HG03558 (cell line): ENCODE data around the gene PSMB3.

ENCODE experiments used
- ATAC-seq: cut with Tn5 transposase; IDR thresholded peaks from one replicate; pipeline ENCODE4 v1.9.1; 2021; ENCODE audit warnings: moderate number of reproducible peaks; ENCODE audit not compliant: unreplicated experiment; ENCODE audit errors: extremely low read depth

Gene PSMB3

GRCh38 chr17:38752308-38753070 lies at the start of gene PSMB3:
PSMB3 (plus strand) TSS chr17:38752741; CDS start chr17:38752827, 86 bp downstream.
- ATAC-seq = peak; percentile 60

- no peak for ATAC-seq
Measured at GRCh38 chr17:38702916-38703741, 49.4 kb upstream of the PSMB3 start.

GRCh38 chr17:38703742-38704605 lies 48.6 kb upstream of the PSMB3 start:
- ATAC-seq = no peak

GRCh38 chr17:38704606-38705522 lies 47.7 kb upstream of the PSMB3 start, which contains the start of gene MLLT6:
MLLT6 (plus strand) TSS chr17:38705273; CDS start chr17:38705633, 360 bp downstream.
- ATAC-seq = no peak

- no peak for ATAC-seq
Measured at GRCh38 chr17:38705523-38705802, 47.1 kb upstream of the PSMB3 start.

DNA sequence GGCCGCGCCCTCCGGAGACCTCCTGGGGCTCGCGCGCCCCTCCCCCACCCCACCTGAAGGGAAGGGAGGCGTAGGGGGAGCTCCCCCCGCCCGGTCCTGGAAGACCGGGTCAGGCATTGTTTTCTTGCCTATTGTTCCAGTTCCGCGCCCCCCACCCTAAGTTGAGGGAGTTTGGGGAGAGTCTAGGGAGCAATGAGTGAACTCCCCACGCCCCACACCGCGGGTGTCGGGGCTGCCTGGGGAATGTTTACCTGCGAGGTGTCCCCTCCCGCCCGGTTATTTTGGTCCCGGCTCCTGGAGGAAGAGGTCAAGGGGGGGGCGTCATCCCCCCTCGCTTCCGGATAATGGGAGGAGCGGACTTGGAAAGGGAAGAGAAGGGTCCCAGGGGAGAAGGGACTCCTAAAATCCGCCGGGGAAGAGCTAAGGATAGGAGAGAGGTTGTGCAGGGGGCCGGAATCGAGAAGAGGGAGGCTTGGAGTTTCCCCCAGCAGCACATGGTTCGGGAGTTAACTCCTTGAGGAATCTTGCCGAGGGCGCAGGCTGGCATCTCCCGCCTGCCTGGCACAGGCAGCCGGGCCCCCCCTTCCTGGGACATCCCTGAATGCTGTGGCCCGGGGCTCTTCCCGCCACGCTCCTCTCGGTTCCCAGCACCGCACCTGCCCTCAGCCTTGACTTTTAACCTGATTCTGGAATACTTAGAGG lies 46.6 kb upstream of the PSMB3 start:
- no peak for ATAC-seq

DNA sequence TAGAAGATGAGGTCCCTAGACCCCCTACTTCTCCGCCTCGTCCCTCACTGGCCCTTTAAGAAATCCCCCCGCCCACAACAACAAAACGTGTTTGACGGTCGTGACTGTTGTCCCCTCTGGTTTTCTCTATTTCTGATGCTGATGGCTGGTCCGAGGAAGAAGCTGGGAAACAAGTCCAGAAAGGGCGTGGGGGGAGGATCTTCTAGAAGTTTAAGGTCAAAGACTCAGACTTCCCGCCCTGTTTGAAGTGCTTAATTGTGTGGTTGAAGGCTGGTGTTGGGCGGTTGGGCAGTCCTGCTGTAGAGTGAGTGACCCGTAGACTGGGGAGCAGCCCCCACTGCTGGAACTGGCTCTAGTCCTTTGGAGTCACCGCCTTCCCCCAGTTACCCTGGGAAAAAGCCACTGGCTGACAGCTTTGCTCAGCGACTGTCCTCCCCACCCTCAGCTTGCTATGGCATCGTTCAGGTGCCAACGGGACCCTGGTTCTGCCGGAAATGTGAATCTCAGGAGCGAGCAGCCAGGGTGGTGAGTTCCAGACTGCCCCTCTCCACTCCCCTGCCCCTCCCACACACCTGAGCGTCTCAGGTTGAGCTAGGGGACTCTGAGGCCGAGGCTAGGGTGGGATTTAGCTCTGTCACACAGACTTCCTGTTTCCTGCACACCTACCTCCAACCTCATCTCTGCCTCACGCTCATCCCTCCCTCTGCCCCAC lies 45.9 kb upstream of the PSMB3 start:
- no peak for ATAC-seq

DNA sequence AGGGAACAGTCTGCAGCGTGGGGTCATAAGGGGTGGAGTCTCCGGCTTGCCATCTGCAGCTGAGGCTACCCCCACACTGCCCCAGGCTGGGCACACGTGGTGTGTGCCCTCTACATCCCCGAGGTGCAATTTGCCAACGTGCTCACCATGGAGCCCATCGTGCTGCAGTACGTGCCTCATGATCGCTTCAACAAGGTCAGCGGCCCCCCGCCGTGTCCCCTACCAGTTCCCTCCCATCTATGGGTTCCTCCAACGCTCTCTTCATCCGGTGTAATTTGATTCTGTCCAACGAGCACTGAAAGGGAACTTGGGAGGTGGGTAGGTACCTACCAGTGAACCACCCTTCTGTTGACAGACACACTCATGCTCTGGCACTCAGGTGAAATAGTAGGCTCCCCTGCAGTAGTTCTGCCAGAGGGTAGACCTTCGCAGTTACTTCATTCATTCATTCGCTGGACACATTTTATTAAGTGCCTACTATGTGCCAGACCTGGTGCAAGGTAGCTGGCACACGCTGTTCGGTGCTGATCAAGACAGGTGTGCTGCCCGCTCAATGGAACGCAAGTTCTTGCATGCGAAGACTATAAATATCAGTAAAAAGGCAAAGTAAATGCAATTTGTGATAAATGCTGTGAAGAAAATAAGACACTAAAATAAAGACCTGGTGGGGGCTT lies 44.7 kb upstream of the PSMB3 start:
- ATAC-seq = no peak

DNA sequence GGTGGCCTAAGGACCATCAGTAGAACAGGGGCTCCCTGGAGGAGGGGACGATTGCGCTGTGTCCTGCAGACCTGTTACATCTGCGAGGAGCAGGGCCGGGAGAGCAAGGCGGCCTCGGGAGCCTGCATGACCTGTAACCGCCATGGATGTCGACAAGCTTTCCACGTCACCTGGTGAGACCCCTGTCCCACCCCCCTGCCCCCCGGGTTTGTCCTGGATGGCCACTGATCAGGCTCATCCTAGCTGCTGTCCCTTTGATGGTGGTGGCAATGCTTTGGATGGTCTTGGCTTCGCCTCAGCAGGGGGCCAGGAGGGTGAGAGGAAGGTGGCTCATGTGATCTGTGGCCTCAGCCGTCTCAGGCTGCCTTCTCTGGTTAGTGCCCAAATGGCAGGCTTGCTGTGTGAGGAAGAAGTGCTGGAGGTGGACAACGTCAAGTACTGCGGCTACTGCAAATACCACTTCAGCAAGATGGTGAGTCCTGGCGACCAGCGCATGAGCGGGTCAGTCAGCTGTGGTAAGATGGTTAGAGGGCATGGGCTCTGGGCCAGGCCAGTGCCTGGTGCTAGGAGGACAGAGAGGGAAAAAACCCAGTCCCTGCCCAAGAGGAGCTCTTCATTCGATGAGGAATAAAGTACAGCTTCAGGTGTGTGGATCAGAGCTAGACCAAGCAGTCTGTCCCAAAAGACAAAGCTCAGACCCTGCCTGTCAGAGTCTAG lies 43.3 kb upstream of the PSMB3 start:
- no peak for ATAC-seq

- ATAC-seq = no peak
Measured at GRCh38 chr17:38709864-38710603, 42.5 kb upstream of the PSMB3 start.

DNA sequence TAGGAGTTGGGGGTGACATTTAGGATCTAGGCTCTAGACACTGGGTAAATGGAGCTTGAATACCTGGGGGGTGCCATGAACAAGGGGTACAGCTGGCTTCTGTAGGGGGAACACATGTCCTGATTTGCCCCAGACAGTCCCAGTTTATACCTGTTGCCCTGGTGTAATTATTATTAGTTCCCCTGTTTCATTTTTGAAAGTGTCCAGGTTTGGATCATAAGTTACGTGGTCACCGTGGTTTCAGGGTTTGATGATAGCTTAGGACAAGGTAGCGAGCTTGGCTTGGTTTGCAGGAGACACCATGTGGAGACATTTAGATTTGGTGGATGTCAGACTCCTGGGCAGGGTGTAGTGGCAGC lies 42.0 kb upstream of the PSMB3 start:
- no peak for ATAC-seq

DNA sequence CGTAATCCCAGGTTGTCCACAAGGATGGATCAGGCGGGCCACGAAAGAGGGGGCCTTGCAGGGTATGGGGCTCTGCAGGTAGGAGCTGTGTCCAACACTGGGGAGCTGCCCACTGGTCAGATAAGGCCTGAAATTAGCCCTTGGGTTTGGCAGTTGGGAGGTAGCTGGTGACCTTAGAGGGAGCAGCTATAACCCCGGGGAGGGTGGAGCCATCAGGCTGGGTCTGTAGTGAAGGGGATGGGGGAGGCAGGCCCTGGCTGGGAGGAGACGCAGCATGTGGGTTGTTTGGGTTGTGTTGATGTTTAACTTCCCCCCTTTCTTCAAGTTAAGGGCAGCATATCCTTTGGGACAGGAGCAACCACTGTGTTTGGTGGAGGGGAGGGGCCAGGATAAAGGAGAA lies 41.6 kb upstream of the PSMB3 start:
- ATAC-seq = no peak

GRCh38 chr17:38711792-38712571 lies 40.6 kb upstream of the PSMB3 start:
- ATAC-seq = no peak

DNA sequence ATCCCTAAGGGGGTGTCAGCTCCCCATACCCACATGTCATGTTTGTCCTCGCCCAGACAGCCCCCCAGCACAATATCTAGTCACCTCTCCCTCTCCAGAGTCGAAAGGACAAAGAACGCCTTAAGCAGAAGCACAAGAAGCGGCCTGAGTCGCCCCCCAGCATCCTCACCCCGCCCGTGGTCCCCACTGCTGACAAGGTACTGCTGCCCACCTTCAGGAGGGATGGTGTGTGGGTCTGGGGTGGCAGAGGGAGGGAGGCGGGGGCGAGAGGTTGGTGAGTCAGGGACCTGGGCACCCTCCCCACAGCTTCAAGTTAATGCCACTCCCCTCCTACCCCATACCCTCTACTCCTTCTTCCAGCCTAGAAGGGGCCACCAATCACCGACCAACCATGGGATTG lies 39.9 kb upstream of the PSMB3 start:
- no peak for ATAC-seq

GRCh38 chr17:38713456-38714075 lies 39.0 kb upstream of the PSMB3 start:
- no peak for ATAC-seq
